Activated naive CD4-positive, alpha-beta T cell (primary cell): ENCODE results near the gene ENOX1.

Experiments
- DNase-seq, 4 experiments: peaks; one replicate each; lab custom pipeline; 2025; lab: John Stamatoyannopoulos, UW

ENOX1 gene

DNA sequence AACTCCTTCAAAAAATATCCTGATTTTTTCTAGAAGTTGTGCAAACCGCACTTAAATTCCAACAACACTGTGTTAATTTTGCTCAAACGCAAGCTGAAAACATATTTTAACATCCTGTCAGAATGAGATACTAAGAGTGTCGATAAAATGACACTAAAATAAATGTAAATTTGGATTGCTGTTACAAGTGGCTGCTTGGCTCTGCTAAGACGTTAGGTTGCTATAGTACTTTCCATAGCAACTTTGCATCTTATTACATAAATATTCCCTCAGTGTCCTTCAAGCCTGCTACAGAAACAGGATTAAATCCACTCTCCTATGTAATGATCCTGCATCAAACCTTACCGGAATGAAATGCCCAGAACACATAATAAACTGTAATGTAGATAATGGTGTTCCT is 471.2 kb downstream of the ENOX1 start:
- DNase-seq = no peak

DNA sequence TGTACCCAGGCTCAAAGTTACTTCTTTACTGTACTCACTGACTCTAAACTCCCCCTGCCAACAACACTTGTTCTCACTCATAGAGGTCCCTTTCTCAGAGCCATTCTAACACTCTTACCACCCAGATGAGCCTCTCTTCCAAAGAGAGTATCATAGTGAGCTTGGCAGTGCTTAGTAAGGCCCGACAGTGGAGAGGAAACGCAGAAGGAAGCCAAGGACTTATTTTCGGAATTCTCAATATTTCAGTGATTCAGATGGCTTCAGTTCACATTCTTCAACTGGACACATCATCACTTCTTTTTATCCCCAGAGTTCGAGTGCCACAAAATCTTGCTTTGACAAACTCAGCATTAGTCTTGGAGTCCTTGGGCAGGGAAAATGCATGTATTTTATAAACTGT is 477.5 kb downstream of the ENOX1 start:
- no peak for DNase-seq

DNA sequence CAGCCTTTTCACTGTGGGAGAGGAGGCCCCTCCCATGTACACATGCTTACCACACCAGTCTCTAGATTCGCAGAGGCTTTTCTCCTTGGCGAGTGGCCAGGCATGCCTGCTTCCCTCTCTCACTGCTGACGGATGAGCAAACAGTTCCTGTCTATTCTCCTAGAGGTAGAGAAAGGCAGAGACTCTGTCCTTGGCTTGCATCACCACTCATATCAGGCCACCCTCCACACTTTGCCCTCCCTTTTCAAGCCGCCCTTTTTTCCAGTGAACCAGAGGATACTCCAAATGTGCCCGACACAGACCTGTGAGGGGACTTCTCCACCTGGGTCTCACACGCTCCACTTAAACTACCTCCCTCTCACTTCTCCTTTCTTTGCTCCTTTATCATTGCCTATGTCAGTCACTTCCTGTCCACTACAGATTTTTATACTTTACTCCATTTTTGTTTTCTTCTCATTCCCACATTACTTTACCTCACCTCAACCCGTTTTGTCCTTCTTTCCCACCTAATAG is 478.8 kb downstream of the ENOX1 start:
- DNase-seq = no peak

GRCh38 chr13:43307221-43307920 is 479.4 kb downstream of the ENOX1 start:
- DNase-seq = no peak

GRCh38 chr13:43306372-43306771 is 480.4 kb downstream of the ENOX1 start:
- DNase-seq = no peak

DNA sequence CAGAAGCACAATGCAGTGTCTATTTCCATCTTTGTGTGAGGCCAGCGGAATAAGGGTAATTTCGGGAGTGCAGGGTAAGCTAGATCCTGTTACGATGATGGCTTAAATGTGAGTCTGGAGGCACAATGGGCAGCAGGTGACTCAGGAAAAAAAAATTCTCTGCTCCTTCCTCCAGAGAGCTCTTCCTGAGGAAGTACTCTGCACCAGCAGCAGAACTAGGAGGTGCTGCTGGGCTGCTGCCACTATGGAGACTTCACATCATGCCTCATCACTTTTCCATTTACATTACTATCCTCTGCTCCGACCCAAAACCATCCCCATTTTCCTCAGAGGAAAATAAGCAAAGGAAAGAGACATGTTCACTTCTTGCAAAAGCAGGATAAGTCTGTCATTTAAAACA is 481.4 kb downstream of the ENOX1 start:
- no peak for DNase-seq

- no peak for DNase-seq
These were observed 481.8 kb downstream of the ENOX1 start for GRCh38 chr13:43304945-43305344.

GRCh38 chr13:43304449-43304848 is 482.3 kb downstream of the ENOX1 start:
- no peak for DNase-seq

- DNase-seq = no peak
These were observed 483.6 kb downstream of the ENOX1 start for GRCh38 chr13:43303033-43303729.

DNA sequence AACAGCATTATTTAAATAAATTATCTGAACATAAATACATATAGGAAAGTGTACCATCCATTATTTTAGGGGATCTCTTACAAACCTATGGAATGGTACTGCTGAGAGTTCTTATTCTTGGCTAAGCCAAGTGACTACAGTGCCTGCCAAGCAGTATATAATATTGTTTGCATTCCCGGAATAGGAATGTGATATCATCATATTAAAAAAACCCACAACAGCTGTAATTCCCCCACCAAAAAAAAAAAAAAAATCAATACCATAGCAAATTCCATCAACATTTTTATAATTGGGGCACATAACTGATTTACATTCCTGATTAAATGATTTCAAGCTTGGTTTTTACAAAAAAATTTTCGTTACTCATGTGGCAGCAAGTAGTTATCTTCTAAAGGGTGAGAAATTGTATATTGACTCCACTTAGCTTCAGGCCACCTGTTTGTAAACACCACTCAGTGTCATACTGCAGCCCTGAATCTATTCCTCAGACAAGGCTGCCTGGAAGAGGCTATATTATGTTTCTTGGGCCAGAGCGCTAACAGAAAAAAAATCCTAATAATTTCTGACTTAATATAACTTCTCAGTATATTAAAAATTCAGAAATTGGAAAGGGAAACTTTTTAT is 485.3 kb downstream of the ENOX1 start:
- DNase-seq = no peak

GRCh38 chr13:43300865-43301264 is 485.9 kb downstream of the ENOX1 start:
- no peak for DNase-seq

DNA sequence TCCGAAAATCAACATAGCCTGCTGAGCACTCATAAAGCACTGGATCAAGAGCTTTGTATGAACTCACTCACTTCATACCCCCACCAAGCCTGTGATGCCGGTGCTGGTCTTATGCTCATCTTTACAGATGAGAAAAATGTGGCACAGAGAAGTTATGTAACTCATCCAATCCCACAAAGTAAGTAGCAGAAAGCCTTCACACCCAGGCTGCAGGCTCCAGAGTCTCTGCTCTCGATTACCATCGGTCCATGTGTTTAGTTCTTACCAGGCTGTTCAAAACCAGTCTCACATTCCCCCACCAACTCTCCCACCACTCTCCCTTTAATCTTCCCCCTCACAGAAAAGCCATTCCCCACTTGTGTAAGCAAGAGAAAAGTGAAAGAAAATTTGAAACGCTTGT is 487.4 kb downstream of the ENOX1 start:
- DNase-seq = no peak

DNA sequence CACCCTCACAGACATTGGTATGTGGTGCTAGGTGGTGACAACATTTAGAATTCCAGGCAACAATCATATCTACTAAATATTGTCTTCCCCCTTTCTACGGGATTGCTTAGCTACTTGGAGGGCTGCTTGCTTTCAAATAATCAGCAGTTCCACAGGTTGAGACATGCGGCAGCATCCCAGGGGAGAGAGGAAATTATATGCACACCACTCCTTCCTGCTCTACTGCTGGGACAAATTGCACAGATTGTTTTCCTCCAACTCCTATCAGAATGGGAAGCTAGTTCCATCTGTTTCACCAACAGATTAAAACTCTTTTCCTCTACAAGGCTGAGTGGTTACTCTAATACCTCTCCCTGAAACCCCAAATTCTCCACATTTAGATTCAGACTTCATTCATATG is 488.0 kb downstream of the ENOX1 start:
- DNase-seq = no peak

DNA sequence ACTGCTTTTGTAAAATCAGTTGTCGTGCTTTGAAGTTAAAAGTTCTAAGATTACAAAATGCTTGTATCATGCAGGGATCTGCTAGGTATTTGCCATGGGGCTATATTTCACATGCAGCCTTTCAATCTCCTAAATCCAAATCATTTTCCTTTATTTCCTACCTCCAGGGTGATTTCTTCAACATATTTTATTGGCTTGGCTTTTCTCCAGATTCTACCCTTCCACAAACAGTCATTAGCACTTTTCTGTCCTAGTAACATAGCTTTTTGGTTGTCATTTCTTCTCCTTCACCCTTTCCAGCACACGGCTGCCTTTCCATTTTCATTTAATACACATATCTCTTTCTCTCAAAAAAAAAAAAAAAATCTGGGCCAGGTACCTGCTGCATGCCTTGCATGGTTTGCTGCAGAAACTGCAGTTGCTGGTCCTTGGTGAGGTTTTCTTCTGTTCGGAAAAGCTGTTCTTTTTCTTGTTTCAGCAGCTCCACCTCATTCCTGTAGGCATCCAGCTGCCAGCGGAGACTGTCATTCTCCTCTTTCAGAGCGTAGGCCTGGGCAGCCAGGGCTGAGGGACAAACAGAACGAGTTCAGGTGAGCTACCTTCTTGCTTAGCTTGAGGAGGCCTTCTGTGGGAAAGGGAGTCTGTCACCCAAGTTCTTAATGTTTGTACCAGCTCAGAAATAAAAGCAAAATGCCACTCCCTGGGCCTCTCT is 488.6 kb downstream of the ENOX1 start:
- no peak for DNase-seq

- DNase-seq = no peak
These were observed 490.8 kb downstream of the ENOX1 start for GRCh38 chr13:43295825-43296564.

DNA sequence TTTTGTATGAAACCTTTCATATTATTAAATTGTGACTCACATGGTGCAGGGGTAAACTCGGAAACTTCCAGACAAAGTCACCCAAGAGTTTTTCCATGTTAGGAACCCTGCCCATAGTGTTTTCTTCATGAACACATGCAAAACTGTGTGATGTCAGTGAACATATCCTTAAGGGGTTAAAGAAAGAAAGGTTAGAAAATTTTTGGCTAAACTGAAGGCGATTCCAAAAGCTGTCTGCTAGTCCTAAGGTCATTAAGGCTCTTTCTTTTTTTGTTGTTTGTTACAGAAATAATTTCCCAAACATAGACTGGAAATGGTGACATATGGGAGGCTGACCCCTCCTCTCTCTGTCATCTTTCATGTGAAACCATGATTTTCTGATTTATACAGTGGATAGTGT is 491.5 kb downstream of the ENOX1 start:
- DNase-seq = no peak

DNA sequence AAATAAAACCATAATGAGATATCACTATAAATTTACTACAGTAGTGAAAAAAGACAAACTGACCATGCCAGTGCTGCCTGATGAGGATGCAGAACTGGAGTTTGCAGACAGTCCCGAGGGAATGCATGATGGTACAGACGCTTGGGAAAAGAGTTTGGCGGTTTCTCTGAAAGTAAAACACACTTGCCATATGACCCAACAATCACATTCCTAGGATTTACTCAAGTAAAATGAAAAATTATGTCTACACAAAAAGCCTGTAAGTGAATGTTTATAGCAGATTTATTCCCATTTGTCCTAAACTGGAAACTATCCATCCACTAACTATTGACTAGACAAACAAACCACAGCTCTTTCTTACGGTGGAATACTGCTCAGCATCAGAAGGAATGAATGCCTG is 492.4 kb downstream of the ENOX1 start:
- DNase-seq = no peak

GRCh38 chr13:43293986-43294385 is 492.8 kb downstream of the ENOX1 start:
- DNase-seq = no peak

DNA sequence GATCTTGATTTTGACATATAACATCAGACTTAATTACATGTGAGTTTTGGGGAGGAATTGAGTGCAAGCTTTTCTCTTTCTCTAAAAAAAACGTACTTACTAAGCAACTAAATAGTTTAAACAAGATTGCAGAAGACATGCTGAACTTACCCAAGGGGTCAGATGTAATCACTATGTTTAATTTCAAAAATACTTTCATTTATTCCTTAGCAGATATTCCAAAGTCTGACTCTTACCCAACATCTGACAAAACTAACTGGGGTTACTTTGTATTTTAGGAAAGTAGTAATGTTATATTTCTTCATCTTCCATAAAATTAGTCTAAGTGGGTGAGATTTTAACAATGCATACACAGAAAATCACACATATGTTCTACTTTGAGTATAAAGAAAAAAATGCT is 493.2 kb downstream of the ENOX1 start:
- no peak for DNase-seq

GRCh38 chr13:43293008-43293407 is 493.8 kb downstream of the ENOX1 start:
- no peak for DNase-seq

DNA sequence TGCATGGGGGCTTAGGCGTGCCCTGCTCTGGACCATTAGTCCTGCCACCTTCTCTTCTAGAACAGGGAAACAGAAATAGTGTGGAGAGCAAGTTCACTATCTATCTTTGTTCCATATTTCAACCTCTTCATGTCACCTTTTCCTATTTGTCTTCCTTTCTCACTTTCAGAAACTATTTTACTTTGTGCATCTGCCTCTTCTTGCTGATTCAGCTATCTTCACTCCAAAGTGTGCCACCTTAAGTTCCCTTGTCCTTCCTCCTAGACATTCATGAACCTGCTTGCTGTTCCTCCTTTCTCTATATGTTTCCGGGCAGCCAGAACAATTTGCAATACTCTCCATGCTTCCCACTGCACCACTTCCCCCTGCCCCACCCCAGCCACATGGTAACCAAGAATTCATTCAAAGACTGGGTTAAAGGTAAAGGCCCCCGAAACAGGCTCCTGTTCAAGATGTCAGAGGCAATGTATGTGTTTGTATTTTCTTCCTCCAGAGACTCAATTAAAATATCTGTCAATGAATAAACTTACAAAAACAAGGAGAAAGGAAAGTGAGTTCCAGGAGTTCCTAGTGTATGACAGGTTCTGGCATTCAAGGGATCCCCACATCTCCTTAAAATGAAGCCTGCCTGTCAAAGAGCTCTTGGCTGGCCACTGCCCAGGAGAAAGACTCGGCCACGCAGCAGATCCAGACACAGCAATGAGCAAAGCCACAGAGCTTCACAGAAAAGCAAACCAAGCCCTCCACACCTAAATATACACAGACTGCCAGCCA is 495.3 kb downstream of the ENOX1 start:
- DNase-seq = no peak
